Measurements from ENCODE around the gene TMEM106B.

The TMEM106B gene

GRCh38 chr7:12239806-12240205 is 28.7 kb downstream of the TMEM106B start:
- in situ Hi-C loops (cut with MboI; ENCODE audit: low pct_unique_long_range_greater_than_20kb, low sequenced_read_pairs, unreplicated experiment), result no loop called here
- TF ChIP-seq, protein P1, sequence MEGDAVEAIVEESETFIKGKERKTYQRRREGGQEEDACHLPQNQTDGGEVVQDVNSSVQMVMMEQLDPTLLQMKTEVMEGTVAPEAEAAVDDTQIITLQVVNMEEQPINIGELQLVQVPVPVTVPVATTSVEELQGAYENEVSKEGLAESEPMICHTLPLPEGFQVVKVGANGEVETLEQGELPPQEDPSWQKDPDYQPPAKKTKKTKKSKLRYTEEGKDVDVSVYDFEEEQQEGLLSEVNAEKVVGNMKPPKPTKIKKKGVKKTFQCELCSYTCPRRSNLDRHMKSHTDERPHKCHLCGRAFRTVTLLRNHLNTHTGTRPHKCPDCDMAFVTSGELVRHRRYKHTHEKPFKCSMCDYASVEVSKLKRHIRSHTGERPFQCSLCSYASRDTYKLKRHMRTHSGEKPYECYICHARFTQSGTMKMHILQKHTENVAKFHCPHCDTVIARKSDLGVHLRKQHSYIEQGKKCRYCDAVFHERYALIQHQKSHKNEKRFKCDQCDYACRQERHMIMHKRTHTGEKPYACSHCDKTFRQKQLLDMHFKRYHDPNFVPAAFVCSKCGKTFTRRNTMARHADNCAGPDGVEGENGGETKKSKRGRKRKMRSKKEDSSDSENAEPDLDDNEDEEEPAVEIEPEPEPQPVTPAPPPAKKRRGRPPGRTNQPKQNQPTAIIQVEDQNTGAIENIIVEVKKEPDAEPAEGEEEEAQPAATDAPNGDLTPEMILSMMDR (IDR thresholded peaks at IDR 0.05; ENCODE audit: extremely low read depth, insufficient read depth, missing control alignments), result no peak
- no peak for DNase-seq (ENCODE audit: low spot score)

DNA sequence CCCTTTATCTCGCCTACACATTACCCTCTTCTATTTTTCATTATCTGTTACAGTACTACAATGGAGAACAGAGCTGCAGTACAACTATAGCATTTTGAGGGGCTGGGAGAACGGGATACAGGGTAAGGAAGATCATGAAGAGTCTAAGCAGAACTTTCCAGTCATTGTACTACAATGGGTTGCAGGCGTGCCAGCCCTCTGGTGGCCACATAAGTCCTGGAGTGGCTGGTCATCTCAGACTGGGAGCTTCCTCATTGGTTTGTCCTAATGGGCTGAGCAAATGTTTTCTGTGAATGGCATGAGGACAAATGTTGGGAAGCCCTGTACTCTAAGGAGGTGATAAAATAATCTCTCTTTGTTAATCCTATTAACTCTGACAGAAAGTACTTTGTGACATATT is 33.0 kb downstream of the TMEM106B start:
- TF ChIP-seq, protein P1 (IDR thresholded peaks at IDR 0.05; ENCODE audit: extremely low read depth, insufficient read depth, missing control alignments), result peak; percentile 8
- no peak for DNase-seq (ENCODE audit: low spot score)
- in situ Hi-C loops (cut with MboI; ENCODE audit: low pct_unique_long_range_greater_than_20kb, low sequenced_read_pairs, unreplicated experiment), result no loop called here

GRCh38 chr7:12244694-12245093 is 33.6 kb downstream of the TMEM106B start:
- in situ Hi-C loops (cut with MboI; ENCODE audit: low pct_unique_long_range_greater_than_20kb, low sequenced_read_pairs, unreplicated experiment), result no loop called here
- TF ChIP-seq, protein P1 (IDR thresholded peaks at IDR 0.05; ENCODE audit: extremely low read depth, insufficient read depth, missing control alignments), result no peak
- no peak for DNase-seq (ENCODE audit: low spot score)

- in situ Hi-C loops (cut with MboI; ENCODE audit: low pct_unique_long_range_greater_than_20kb, low sequenced_read_pairs, unreplicated experiment), result no loop called here
- TF ChIP-seq, protein P1 (IDR thresholded peaks at IDR 0.05; ENCODE audit: extremely low read depth, insufficient read depth, missing control alignments), result no peak
- no peak for DNase-seq (ENCODE audit: low spot score)
These were observed 38.6 kb downstream of the TMEM106B start for GRCh38 chr7:12249706-12250105.

- no peak for DNase-seq (ENCODE audit: low spot score)
- TF ChIP-seq, protein P1 (IDR thresholded peaks at IDR 0.05; ENCODE audit: extremely low read depth, insufficient read depth, missing control alignments), result no peak
- in situ Hi-C loops (cut with MboI; ENCODE audit: low pct_unique_long_range_greater_than_20kb, low sequenced_read_pairs, unreplicated experiment), result no loop called here
These were observed 39.1 kb downstream of the TMEM106B start for GRCh38 chr7:12250232-12250631.

- in situ Hi-C loops (cut with MboI; ENCODE audit: low pct_unique_long_range_greater_than_20kb, low sequenced_read_pairs, unreplicated experiment), result no loop called here
- TF ChIP-seq, protein P1 (IDR thresholded peaks at IDR 0.05; ENCODE audit: extremely low read depth, insufficient read depth, missing control alignments), result no peak
- no peak for DNase-seq (ENCODE audit: low spot score)
These were observed 45.0 kb downstream of the TMEM106B start for GRCh38 chr7:12256090-12256489.

DNA sequence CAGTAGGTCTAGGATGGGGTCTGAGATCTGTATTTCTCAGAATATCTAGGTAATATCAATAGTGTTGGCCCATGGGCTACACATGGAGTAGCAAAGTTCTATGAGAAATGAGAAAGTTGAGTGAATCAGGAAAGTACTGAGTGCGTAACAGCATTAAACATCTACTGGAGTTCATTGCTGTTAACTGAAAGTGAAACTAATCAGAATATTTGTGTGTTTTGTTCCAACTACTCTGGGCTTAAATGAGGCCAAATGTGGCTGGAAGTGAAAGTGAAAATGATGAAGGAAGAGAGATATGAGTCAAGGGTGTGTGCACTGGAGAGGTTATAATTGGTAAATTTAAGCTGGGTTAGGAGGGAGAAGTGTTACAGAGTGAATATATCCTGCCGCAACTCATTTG is 46.5 kb downstream of the TMEM106B start:
- DNase-seq (ENCODE audit: low spot score), result peak; percentile 46
- in situ Hi-C loops (cut with MboI; ENCODE audit: low pct_unique_long_range_greater_than_20kb, low sequenced_read_pairs, unreplicated experiment), result no loop called here
- TF ChIP-seq, protein P1 (IDR thresholded peaks at IDR 0.05; ENCODE audit: extremely low read depth, insufficient read depth, missing control alignments), result no peak

All from GM13977 (cell line).